NCI-H345 (cell line): ENCODE data around the gene SPHK1.
"Not testable (repeated sequence)": the region's sequence is repeated elsewhere in the genome, so short reads cannot be mapped to it uniquely, and the experiment has no call there.

Experiments
- DNase-seq: peaks from one replicate; lab custom pipeline; 2025; lab: John Stamatoyannopoulos, UW

The SPHK1 gene

GRCh38 chr17:76384222-76384986 lies at the start of gene SPHK1:
Gene SPHK1 (plus strand): TSS chr17:76384609. CDS start chr17:76385645, 1,036 bp downstream.
- peak; percentile 54 for DNase-seq

- no peak for DNase-seq
These were observed 48.6 kb upstream of the SPHK1 start for GRCh38 chr17:76335716-76336381.

GRCh38 chr17:76336756-76337412 lies 47.5 kb upstream of the SPHK1 start:
- DNase-seq, result no peak

- DNase-seq, result no peak
These were observed 47.0 kb upstream of the SPHK1 start for GRCh38 chr17:76337413-76337777.

- DNase-seq, result no peak
These were observed 43.1 kb upstream of the SPHK1 start for GRCh38 chr17:76341301-76341700.

GRCh38 chr17:76343106-76343505 lies 41.3 kb upstream of the SPHK1 start:
- DNase-seq, result no peak

- DNase-seq, result no peak
These were observed 38.9 kb upstream of the SPHK1 start for GRCh38 chr17:76345377-76345974.

GRCh38 chr17:76346936-76347335 lies 37.5 kb upstream of the SPHK1 start:
- DNase-seq, result not testable (repeated sequence)

GRCh38 chr17:76350463-76350862 lies 33.9 kb upstream of the SPHK1 start:
- DNase-seq, result no peak

GRCh38 chr17:76351526-76352071 lies 32.8 kb upstream of the SPHK1 start:
- no peak for DNase-seq

GRCh38 chr17:76353004-76353598 lies 31.3 kb upstream of the SPHK1 start:
- peak; percentile 52 for DNase-seq

- DNase-seq, result peak; percentile 96
These were observed 30.7 kb upstream of the SPHK1 start, which contains the start of gene PRPSAP1 for GRCh38 chr17:76353599-76354316. Gene PRPSAP1 (minus strand): TSS chr17:76353916. CDS start chr17:76353703, 213 bp downstream.

- DNase-seq, result no peak
These were observed 30.1 kb upstream of the SPHK1 start for GRCh38 chr17:76354317-76354729.

GRCh38 chr17:76354747-76355310 lies 29.6 kb upstream of the SPHK1 start:
- DNase-seq, result no peak

- DNase-seq, result no peak
These were observed 27.5 kb upstream of the SPHK1 start for GRCh38 chr17:76356803-76357456.

GRCh38 chr17:76357597-76358158 lies 26.7 kb upstream of the SPHK1 start:
- DNase-seq, result no peak

GRCh38 chr17:76359375-76359774 lies 25.0 kb upstream of the SPHK1 start:
- DNase-seq, result no peak

- DNase-seq, result not testable (repeated sequence)
These were observed 24.6 kb upstream of the SPHK1 start for GRCh38 chr17:76359776-76360175.

- DNase-seq, result no peak
These were observed 23.9 kb upstream of the SPHK1 start for GRCh38 chr17:76360461-76360860.
